Right lobe of liver (tissue), 4 donors: Measurements from ENCODE around the gene TMSB10.

ENCODE experiments used
- CTCF ChIP-seq, 4 donors: fragments of 200-600 bp in 3 of 4; fragments of 450-650 bp in 1 of 4; IDR thresholded peaks; one replicate each; pipeline versions ENCODE4 v1.5.1 to v1.8.0; 2016 to 2022; ENCODE audit warnings: antibody characterized with exemption in 4 of 4, mild to moderate bottlenecking in 2 of 4
- POLR2A ChIP-seq: fragments of 450-650 bp; IDR thresholded peaks from one replicate; pipeline ENCODE4 v1.6.1; 2017; ENCODE audit warnings: antibody characterized with exemption, mild to moderate bottlenecking
- donor health status: DM: no; HTN: no; CAD: no.
- donor health status: DM: no; HTN: no; CAD: no.
- donor health status: DM: no; HTN: yes; CAD: no.

GRCh38 chr2:84880395-84880644 is 25.1 kb upstream of the TMSB10 start:
- TF ChIP-seq CTCF (IDR thresholded peaks at IDR 0.05) (no peak), POLR2A (no peak)
